Stimulated activated CD8-positive, alpha-beta memory T cell treated with anti-CD3 and anti-CD28 coated beads, Interleukin-15, amount 100 ng/mL, for 24 hours (primary cell): Measurements from ENCODE around the gene ATF4.
"Not testable (repeated sequence)": the region's sequence is repeated elsewhere in the genome, so short reads cannot be mapped to it uniquely, and the experiment has no call there.

Source experiments
- DNase-seq: peaks from one replicate; pipeline ENCODE4 v3.0.0-alpha.2; 2020; ENCODE audit warnings: low read depth

The ATF4 gene

DNA sequence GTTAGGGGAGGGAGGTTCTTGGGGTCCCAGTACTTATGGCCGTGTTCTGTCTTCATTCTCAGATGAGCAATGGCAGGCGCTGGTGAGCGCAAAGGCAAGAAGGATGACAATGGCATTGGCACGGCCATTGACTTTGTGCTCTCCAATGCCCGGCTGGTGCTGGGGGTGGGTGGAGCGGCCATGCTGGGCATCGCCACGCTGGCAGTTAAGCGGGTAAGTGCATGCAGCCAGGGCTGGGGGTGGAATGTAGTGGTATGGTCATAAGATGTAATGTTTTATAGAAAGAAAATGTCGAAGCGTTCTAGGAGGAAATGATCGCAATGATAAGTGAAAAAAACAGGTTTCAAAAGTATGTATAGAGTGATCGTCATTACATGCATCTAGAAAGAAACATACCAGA is 9.1 kb upstream of the ATF4 start:
- no peak for DNase-seq

DNA sequence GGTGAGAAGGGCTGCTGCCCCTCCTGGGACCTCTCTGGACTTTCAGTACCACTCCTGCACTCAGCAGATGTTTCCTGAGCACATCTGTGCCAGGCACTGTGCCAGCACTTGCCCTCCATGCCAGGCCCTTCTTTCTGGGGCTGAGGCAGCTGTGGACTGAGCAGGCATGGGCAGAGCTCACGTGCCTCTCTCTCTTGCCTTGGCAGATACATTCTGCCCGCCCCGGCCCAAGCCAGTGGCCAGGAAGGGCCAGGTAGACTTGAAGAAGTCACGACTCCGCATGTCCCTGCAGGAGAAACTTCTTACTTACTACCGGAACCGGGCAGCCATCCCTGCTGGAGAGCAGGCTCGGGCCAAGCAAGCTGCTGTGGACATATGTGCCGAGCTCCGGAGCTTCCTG is 8.3 kb upstream of the ATF4 start:
- DNase-seq: no peak

DNA sequence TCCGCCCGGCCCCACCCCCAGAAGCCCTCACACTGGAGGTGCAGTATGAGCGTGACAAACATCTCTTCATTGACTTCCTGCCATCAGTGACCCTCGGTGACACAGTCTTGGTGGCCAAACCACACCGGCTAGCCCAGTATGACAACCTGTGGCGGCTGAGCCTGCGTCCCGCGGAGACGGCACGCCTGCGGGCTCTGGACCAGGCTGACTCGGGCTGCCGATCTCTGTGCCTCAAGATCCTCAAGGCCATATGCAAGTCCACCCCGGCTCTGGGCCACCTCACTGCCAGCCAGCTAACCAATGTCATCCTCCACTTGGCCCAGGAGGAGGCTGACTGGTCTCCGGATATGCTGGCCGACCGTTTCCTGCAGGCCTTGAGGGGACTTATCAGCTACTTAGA is 6.6 kb upstream of the ATF4 start:
- no peak for DNase-seq

GRCh38 chr22:39514373-39514973 is 5.9 kb upstream of the ATF4 start:
- no peak for DNase-seq

DNA sequence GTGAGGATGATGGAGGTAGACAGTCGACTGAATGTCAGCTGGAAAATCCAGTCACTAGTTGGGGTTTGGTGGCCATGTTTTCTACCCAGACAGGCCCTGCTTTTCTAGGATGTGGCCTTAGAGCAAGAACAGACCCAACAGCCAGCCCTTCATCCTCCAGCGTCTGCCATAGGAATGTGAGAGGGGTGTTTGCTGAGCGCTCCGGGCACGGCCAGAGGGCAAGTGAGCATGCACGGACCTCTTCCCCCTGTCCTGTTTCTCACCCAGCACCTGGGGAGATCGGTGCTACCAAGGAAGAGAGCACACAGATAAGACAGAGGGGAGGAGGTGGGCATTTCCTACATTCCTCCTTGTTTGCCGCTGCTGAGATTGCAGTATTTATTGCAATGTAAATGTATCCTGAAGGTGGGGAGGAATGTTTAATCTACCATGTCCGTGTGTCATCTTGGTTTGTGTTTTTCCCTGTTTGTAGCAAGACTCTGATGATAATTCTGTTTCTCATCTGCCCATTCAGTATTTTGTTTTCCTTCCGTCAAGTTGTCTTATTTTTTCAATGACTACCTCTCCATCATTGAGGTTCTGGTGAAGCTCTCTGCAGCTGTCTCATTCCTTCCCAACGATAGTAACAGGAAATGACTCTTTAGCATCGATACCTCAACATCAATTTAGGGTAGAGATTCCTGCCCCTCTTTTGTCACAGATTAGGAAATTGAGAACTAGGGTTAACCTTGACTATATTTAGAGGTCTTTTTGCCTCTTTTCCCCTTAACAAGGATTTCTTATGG is 4.9 kb upstream of the ATF4 start:
- DNase-seq: no peak

GRCh38 chr22:39517470-39517869 is 2.9 kb upstream of the ATF4 start:
- no peak for DNase-seq

GRCh38 chr22:39518144-39518786 is 2.1 kb upstream of the ATF4 start:
- DNase-seq: no peak

DNA sequence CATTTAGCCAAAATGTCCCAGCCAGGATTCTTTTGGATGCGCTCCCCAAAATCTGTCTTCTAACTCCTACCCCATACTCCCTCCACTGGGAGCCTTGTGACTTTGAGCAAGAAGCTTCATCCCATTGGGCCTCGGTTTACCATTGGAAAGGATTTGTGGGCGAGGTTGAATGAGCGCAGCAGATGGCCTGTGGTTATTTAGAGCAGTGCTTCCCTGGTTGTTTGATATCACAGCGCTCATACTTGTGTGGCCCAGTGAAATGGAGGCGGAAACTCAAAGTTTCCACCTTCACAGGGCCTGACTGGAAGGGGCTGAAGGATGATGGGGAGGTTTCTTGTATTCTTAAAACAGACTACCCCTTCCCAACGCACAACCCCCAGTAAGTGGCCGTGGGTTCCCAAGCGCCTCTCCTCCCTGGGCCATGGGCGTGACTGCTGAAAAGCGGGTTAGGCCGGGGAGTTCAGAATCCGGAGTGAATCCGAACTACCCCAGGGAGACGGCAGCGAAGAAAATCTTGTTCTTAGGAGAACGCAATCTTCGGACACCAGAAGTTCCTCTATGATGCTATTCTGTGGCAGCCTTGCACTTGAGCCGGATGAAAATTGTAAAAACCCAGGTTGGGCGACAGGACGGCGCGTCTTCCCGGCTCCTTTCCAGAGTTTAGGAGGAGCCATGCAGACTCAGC is 1.2 kb upstream of the ATF4 start:
- DNase-seq: no peak

DNA sequence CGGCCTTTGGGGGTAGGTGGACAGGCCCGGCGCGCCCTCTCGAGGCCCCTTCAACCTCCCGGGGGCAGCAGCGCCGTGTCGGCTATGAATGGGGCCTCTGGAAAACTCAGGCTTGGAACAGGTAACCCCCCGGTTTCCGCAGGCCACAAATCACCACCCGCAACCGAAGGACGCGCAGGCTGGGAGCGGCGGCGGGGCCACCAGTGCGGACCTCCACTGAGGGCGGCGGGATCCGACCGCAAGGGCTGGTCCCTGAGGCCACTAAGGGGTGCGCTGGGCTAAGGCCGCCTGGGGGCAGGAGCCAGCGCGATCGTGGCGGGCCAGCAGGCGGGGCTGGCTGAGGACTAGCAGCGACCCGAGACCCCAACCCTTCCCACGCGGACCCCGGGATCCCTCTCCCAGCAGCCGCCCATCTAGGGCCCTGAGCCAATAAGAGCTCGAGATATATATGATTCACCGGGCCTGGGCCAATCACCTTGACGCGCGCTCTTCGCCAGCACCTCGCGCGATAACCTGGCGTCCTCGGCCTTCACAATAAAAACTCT is 609 bp upstream of the ATF4 start:
- no peak for DNase-seq

GRCh38 chr22:39521106-39521885 is 934 bp downstream of the ATF4 start:
- not testable (repeated sequence) for DNase-seq

GRCh38 chr22:39522091-39522490 is 1.7 kb downstream of the ATF4 start:
- DNase-seq: not testable (repeated sequence)

DNA sequence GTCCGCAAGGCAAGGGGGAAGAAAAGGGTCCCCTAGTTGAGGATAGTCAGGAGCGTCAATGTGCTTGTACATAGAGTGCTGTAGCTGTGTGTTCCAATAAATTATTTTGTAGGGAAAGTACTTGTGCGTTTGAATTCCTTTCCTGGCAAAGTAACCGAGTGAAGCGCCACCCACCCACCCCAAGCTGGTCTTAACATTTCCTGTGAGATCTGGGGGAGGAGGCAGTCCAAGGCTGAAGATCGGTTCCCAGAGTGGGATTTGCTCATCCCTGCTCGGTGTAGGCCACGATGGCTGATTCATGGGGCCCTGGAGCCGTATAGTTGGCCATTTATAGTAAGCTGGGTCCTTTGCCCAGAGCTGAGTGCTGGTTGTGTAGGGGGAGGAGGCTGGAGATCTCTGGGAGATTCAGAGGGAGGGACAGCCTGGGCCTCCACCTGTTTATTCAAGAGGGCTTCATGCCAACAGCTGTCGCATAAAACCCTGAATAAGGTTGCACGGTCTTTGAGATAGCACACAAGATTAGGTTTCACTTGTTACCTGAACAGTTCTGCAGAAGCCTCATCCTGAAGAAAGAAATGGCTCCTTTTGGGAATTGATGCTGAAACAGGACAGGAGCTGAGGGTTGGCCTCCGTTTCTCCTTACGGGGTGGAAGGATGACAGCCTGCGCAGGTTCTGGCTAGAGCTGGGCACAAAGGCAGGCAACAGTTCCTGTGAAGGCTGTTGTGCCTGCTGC is 2.4 kb downstream of the ATF4 start:
- no peak for DNase-seq

- DNase-seq: no peak
Measured at GRCh38 chr22:39524089-39524752, 3.9 kb downstream of the ATF4 start.

GRCh38 chr22:39524753-39525657 is 4.6 kb downstream of the ATF4 start:
- no peak for DNase-seq

- DNase-seq: no peak
Measured at GRCh38 chr22:39525658-39525975, 5.3 kb downstream of the ATF4 start.

- DNase-seq: no peak
Measured at GRCh38 chr22:39526736-39527171, 6.4 kb downstream of the ATF4 start.

- no peak for DNase-seq
Measured at GRCh38 chr22:39527481-39527961, 7.2 kb downstream of the ATF4 start.

DNA sequence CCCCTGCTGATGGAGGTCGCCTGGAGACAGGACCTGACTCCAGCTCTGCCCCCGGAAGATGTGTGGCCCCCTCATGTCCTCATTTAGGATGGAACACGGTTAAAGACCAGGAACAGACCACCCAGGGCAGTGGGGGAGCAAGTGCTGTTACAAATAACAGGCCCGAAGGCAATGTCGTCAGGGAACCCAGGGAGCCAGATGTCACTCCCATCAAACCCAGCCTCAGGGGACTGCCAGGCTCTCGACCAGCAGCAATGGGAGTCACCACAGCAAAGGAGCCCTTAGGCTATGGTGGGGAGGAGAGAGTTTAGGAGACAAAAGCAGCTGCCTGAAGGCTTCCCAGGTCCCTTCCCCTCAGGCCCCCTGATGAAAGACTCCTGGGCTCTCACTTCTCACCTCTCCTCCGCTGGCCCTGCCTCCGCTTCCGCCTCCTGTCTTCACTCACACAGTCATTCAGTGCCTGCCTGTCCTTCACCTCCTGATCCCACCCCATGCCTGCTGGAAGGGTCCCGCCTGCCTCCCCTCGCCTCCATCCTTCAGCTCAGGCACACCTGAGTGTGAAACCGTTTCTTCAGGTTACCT is 7.8 kb downstream of the ATF4 start:
- no peak for DNase-seq
